WERI-Rb-1 (cell line): ENCODE results near the gene DPH1.
A peak's percentile ranks its signal among the peaks of the same experiment; 100 is the strongest.

ENCODE experiments used
- DNase-seq: peaks from one replicate; pipeline ENCODE4 v3.0.0-alpha.2; 2020
- H3K27ac ChIP-seq: fragments of 250-450 bp; sonication (Bioruptor Pico); 2 replicates; pipeline ENCODE4 v1.5.1; 2020; ENCODE audit warnings: mild to moderate bottlenecking, moderate library complexity
- H3K27me3 ChIP-seq: fragments of 250-450 bp; sonication (Bioruptor Pico); 2 replicates; pipeline ENCODE4 v1.5.1; 2021; ENCODE audit warnings: mild to moderate bottlenecking, low read depth, moderate library complexity; ENCODE audit not compliant: insufficient read depth, severe bottlenecking
- H3K36me3 ChIP-seq: fragments of 250-450 bp; sonication (Bioruptor Pico); 2 replicates; pipeline ENCODE4 v1.5.1; 2020; ENCODE audit warnings: mild to moderate bottlenecking, moderate library complexity
- H3K4me3 ChIP-seq: 2 replicates; pipeline ENCODE4 v1.5.1; 2011; ENCODE audit warnings: low read depth, mild to moderate bottlenecking, control low read depth, low read length
- H3K9me3 ChIP-seq: fragments of 250-450 bp; sonication (Bioruptor Pico); 2 replicates; pipeline ENCODE4 v1.5.1; 2021; ENCODE audit warnings: mild to moderate bottlenecking, moderate library complexity; ENCODE audit not compliant: severe bottlenecking
- CTCF ChIP-seq: IDR thresholded peaks from 2 replicates; pipeline ENCODE4 v1.5.1; 2011; ENCODE audit warnings: low read depth, mild to moderate bottlenecking, control low read depth, inconsistent platforms, low read length

Gene DPH1

GRCh38 chr17:2027528-2028233 lies 2.3 kb upstream of the DPH1 start:
- no peak for TF ChIP-seq CTCF
- Histone ChIP-seq H3K27ac (no peak overlapping the region), H3K36me3 (peaks cover 7% of the 10 kb centered on the region; the same call in 1 of the 2 replicates), H3K9me3 (no peaks in the 10 kb centered on the region), H3K27me3 (no peaks in the 10 kb centered on the region), H3K4me3 (no peak overlapping the region)
- no peak for DNase-seq

GRCh38 chr17:2028234-2028614 lies 1.7 kb upstream of the DPH1 start:
- H3K27me3 ChIP-seq: no peaks in the 10 kb centered on the region
- no peaks in the 10 kb centered on the region for H3K9me3 ChIP-seq
- DNase-seq: no peak
- TF ChIP-seq CTCF: no peak
- no peak overlapping the region for H3K27ac ChIP-seq
- no peak overlapping the region for H3K4me3 ChIP-seq
- H3K36me3 ChIP-seq: peaks cover 7% of the 10 kb centered on the region; the same call in 1 of the 2 replicates

- Histone ChIP-seq H3K27me3 (no peaks in the 10 kb centered on the region), H3K4me3 (no peak overlapping the region), H3K9me3 (no peaks in the 10 kb centered on the region), H3K27ac (no peak overlapping the region), H3K36me3 (peaks cover 7% of the 10 kb centered on the region; the same call in 1 of the 2 replicates)
- DNase-seq: no peak
- no peak for TF ChIP-seq CTCF
Measured at GRCh38 chr17:2028737-2029136, 1.2 kb upstream of the DPH1 start.

GRCh38 chr17:2030779-2031163 lies 818 bp downstream of the DPH1 start:
- peak overlapping the region; percentile 92 for H3K4me3 ChIP-seq
- H3K9me3 ChIP-seq: no peaks in the 10 kb centered on the region
- H3K36me3 ChIP-seq: peaks cover 7% of the 10 kb centered on the region; the same call in 1 of the 2 replicates
- peak; percentile 87 for DNase-seq
- H3K27ac ChIP-seq: peak overlapping the region; percentile 77
- H3K27me3 ChIP-seq: no peaks in the 10 kb centered on the region
- peak; percentile 75 for TF ChIP-seq CTCF

GRCh38 chr17:2033153-2033552 lies 3.2 kb downstream of the DPH1 start:
- DNase-seq: no peak
- peak overlapping the region; percentile 42 for H3K27ac ChIP-seq
- no peak for TF ChIP-seq CTCF

GRCh38 chr17:2034157-2034556 lies 4.2 kb downstream of the DPH1 start:
- peak; percentile 60 for DNase-seq
- peaks cover 24% of the 10 kb centered on the region for H3K36me3 ChIP-seq
- H3K27ac ChIP-seq: peak overlapping the region; percentile 42
- no peak overlapping the region for H3K4me3 ChIP-seq
- no peaks in the 10 kb centered on the region for H3K27me3 ChIP-seq
- TF ChIP-seq CTCF: no peak
- no peaks in the 10 kb centered on the region for H3K9me3 ChIP-seq

More at GRCh38 chr17:2033153-2033552, 3.2 kb downstream of the DPH1 start:
- Histone ChIP-seq H3K27me3 (no peaks in the 10 kb centered on the region), H3K36me3 (peaks cover 18% of the 10 kb centered on the region), H3K9me3 (no peaks in the 10 kb centered on the region), H3K4me3 (no peak overlapping the region)
